Measurements from ENCODE around the gene RHOJ.

DNA sequence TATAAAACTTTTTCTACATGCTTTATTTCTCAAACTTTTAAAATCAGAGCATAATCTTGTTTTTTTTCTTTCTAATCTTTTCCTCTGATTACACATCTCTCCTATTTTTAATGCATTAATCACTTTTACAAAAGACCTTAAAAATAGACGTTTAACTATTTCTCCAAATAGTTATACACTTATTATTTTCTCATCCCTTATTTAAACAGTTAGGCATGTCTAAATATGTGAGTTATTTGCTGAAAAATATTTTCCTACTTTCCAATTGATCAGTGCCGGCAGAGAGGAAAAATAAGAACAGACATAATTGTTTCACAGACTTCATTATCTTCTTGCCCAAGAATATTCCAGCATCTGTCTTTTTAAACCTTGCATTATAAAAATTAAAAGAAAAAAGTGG lies 28.7 kb upstream of the RHOJ start:
- TF ChIP-seq EZH2 (IDR thresholded peaks at IDR 0.05; ENCODE audit: borderline replicate concordance) (no peak), CTCF (IDR thresholded peaks at IDR 0.05; ENCODE audit: poor library complexity) (no peak), EZH2phosphoT487 (IDR thresholded peaks at IDR 0.05; ENCODE audit: low read depth, severe bottlenecking, unreplicated experiment) (no peak)

Data from hepatocyte (in vitro differentiated cells).